GM21723 (cell line): ENCODE data around the gene SERPINB3.
"Not testable (repeated sequence)": the region's sequence is repeated elsewhere in the genome, so short reads cannot be mapped to it uniquely, and the experiment has no call there.

Source experiments
- ATAC-seq: cut with Tn5 transposase; IDR thresholded peaks from one replicate; pipeline ENCODE4 v1.9.1; 2021; ENCODE audit warnings: mild to moderate bottlenecking, moderate library complexity; ENCODE audit not compliant: unreplicated experiment

The SERPINB3 gene

GRCh38 chr18:63661750-63662149 is at the start of gene SERPINB3:
Gene SERPINB3, minus strand, starts transcription at chr18:63661893. Its CDS starts 677 bp downstream, at chr18:63661216.
- ATAC-seq = not testable (repeated sequence)

GRCh38 chr18:63708650-63709049 is 47.0 kb upstream of the SERPINB3 start:
- no peak for ATAC-seq

GRCh38 chr18:63707816-63708215 is 46.1 kb upstream of the SERPINB3 start:
- ATAC-seq = no peak

- ATAC-seq = no peak
These were observed 43.7 kb upstream of the SERPINB3 start for GRCh38 chr18:63705401-63705800.

- no peak for ATAC-seq
These were observed 41.0 kb upstream of the SERPINB3 start, which contains the start of gene SERPINB11 for GRCh38 chr18:63702660-63703059. Gene SERPINB11, plus strand, starts transcription at chr18:63702960. Its CDS starts 7,234 bp downstream, at chr18:63710194.

GRCh38 chr18:63701952-63702351 is 40.3 kb upstream of the SERPINB3 start:
- no peak for ATAC-seq

- no peak for ATAC-seq
These were observed 38.8 kb upstream of the SERPINB3 start for GRCh38 chr18:63700501-63700900.

- no peak for ATAC-seq
These were observed 35.5 kb upstream of the SERPINB3 start for GRCh38 chr18:63697097-63697660.

- no peak for ATAC-seq
These were observed 27.4 kb upstream of the SERPINB3 start for GRCh38 chr18:63689064-63689463.

GRCh38 chr18:63686871-63687270 is 25.2 kb upstream of the SERPINB3 start:
- no peak for ATAC-seq

- no peak for ATAC-seq
These were observed 23.0 kb upstream of the SERPINB3 start for GRCh38 chr18:63684718-63685117.

GRCh38 chr18:63683890-63684289 is 22.2 kb upstream of the SERPINB3 start:
- no peak for ATAC-seq

- no peak for ATAC-seq
These were observed 21.5 kb upstream of the SERPINB3 start for GRCh38 chr18:63683152-63683551.

GRCh38 chr18:63681449-63682340 is 20.0 kb upstream of the SERPINB3 start:
- ATAC-seq = no peak

- no peak for ATAC-seq
These were observed 18.3 kb upstream of the SERPINB3 start for GRCh38 chr18:63679820-63680606.

GRCh38 chr18:63677500-63678225 is 16.0 kb upstream of the SERPINB3 start:
- no peak for ATAC-seq

GRCh38 chr18:63676526-63677323 is 15.0 kb upstream of the SERPINB3 start:
- ATAC-seq = peak; percentile 86

- ATAC-seq = no peak
These were observed 2.9 kb upstream of the SERPINB3 start for GRCh38 chr18:63664571-63664970.

- not testable (repeated sequence) for ATAC-seq
These were observed 2.8 kb downstream of the SERPINB3 start for GRCh38 chr18:63658920-63659319.

- ATAC-seq = not testable (repeated sequence)
These were observed 11.4 kb downstream of the SERPINB3 start for GRCh38 chr18:63650271-63650670.
